Spleen (tissue), 7 donors: ENCODE data around the gene NDUFA3.
A peak's percentile ranks its signal among the peaks of the same experiment; 100 is the strongest.

Source experiments
- POLR2A ChIP-seq, 3 donors: fragments of 450-650 bp; IDR thresholded peaks; one replicate each; pipeline ENCODE4 v1.5.1; 2017; ENCODE audit warnings: antibody characterized with exemption in 3 of 3, mild to moderate bottlenecking in 1 of 3
- TF ChIP-seq, protein P1 (sequence below), 11 experiments: fragments of 200-600 bp in 7 of 11; fragments of 450-650 bp in 4 of 11; sonication (generic) in 4 of 11; IDR thresholded peaks in 8 of 11; conservative IDR thresholded peaks in 3 of 11; 1 replicate in 7 of 11; 2 replicates in 4 of 11; pipeline versions ENCODE4 v1.4.0 to v1.8.0; 2016 to 2021; ENCODE audit warnings: antibody characterized with exemption in 11 of 11, inconsistent platforms in 4 of 11, mild to moderate bottlenecking in 1 of 11
- donor health status: DM: no; HTN: no; CAD: no; lungs with moderate emphysema.
- donor health status: DM: no; HTN: no; CAD: no.
- donor health status: DM: no; HTN: no; CAD: no.

DNA sequence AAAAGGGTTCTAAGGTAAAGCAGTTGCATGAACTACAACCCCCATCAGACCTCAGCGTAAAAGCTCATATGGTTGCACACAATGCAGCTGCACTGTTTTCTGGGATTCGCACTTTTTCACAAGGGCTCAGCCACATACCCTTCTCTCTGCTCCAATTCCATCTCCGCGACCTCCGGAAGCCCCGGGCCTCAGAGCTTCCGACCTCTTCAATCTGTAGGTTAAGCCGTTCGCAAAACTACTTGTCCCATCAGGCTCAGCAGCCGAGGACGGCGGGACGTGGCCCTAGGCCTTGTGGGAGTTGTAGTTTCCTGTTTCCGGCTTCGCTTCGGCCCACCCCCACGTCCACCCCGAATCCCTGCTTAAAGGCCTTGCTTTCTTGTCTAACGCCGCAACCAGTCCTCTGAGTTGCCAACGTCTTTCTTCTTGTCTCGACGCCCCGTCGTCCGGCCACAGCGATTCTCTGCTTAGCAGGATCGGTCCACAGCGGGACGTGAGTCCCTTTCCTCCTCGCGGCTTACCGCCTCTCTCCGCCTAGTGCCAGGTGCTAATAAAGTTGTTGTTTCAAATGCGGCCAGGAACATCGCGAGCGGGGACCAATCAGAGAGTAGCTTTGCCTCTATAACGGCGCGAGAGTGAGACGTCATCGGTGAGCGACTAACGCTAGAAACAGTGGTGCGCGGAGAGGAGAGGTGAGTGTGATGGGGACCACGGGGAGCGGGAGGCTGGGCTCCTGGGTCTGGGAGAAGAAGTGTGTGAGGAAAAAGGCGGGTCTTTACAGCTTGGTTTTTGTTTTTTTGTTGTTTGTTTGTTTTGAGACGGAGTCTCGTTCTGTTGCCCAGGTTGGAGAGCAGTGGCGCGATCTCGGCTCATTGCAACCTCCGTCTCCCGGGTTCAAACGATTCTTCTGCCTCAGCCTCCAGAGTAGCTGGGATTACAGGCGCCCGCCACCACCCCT lies 12.7 kb downstream of the NDUFA3 start, which contains the start of the genes PRPF31 and TFPT:
- TF ChIP-seq, protein P1, sequence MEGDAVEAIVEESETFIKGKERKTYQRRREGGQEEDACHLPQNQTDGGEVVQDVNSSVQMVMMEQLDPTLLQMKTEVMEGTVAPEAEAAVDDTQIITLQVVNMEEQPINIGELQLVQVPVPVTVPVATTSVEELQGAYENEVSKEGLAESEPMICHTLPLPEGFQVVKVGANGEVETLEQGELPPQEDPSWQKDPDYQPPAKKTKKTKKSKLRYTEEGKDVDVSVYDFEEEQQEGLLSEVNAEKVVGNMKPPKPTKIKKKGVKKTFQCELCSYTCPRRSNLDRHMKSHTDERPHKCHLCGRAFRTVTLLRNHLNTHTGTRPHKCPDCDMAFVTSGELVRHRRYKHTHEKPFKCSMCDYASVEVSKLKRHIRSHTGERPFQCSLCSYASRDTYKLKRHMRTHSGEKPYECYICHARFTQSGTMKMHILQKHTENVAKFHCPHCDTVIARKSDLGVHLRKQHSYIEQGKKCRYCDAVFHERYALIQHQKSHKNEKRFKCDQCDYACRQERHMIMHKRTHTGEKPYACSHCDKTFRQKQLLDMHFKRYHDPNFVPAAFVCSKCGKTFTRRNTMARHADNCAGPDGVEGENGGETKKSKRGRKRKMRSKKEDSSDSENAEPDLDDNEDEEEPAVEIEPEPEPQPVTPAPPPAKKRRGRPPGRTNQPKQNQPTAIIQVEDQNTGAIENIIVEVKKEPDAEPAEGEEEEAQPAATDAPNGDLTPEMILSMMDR (IDR thresholded peaks at IDR 0.05 in 8 of 11, conservative IDR thresholded peaks at IDR 0.05 in 3 of 11), result peak in 2 of 11 experiments; percentile 9 to 15
- TF ChIP-seq POLR2A (IDR thresholded peaks at IDR 0.05), result peak; percentile 44 to 80 (median 56)
